ENCODE measurements around the gene PMEL. TPM values are rescaled to one million over a fixed set of nuclear protein-coding genes. Genes with fewer than 3 reads are reported as not detected.

Gene PMEL
- total and polyA plus RNA-seq, 2 of the 8 experiments (the other 6 are each of a cell fraction or from before 2014, with no cell fraction given), result 120 to 382 TPM

DNA sequence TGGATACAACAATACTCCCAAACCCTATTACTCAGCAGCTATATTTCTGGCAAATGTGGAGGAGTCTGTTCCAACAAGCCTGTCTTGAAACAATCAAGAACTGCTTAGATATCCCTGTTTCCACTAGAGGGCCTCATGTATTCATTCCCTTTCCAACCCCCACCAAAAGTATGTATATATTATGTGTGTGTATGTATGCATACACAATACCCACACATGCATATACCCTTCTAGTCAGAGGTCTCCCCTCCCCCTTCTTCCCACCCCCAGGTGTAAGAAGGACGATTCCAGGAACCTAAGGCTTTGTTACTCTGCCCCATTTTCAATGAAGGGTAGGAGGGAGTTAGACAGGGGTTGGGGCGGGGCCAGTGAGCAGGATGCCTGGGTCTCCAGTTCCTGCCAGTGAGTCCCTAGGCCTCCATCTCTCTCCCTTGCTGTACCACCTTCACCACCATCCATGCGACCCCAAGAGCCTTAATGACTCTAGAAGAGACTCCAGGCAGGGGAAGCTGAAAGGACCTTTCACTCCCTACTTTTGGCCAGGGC is 35.0 kb downstream of the PMEL start, which contains the start of gene DGKA (continued):
- TF ChIP-seq SIX5 (IDR thresholded peaks at IDR 0.05; ENCODE audit: low read depth, low read length), result no peak
- TF ChIP-seq, protein P1, sequence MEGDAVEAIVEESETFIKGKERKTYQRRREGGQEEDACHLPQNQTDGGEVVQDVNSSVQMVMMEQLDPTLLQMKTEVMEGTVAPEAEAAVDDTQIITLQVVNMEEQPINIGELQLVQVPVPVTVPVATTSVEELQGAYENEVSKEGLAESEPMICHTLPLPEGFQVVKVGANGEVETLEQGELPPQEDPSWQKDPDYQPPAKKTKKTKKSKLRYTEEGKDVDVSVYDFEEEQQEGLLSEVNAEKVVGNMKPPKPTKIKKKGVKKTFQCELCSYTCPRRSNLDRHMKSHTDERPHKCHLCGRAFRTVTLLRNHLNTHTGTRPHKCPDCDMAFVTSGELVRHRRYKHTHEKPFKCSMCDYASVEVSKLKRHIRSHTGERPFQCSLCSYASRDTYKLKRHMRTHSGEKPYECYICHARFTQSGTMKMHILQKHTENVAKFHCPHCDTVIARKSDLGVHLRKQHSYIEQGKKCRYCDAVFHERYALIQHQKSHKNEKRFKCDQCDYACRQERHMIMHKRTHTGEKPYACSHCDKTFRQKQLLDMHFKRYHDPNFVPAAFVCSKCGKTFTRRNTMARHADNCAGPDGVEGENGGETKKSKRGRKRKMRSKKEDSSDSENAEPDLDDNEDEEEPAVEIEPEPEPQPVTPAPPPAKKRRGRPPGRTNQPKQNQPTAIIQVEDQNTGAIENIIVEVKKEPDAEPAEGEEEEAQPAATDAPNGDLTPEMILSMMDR (IDR thresholded peaks at IDR 0.05; ENCODE audit: control extremely low read depth in 1 of 3, insufficient read depth in 1 of 3, low read depth in 1 of 3, low read length in 3 of 3), result peak in 2 of 3 experiments; percentile 28 to 61; a peak in 2 of 4 replicates
- no peak for TF ChIP-seq SIRT6 (IDR thresholded peaks at IDR 0.05; ENCODE audit: low read length)
- no peak for TF ChIP-seq KDM1A (IDR thresholded peaks at IDR 0.05; ENCODE audit: borderline replicate concordance, low read length)
- TF ChIP-seq CHD2 (IDR thresholded peaks at IDR 0.05; ENCODE audit: low read length), result no peak
- TF ChIP-seq GABPA (IDR thresholded peaks at IDR 0.05; ENCODE audit: borderline replicate concordance, insufficient read depth, low read length), result no peak
- peak in 1 of 2 experiments; percentile 9; a peak in 1 of 4 replicates for TF ChIP-seq SIN3A (conservative IDR thresholded peaks at IDR 0.05 in 1 of 2, IDR thresholded peaks at IDR 0.05 in 1 of 2; ENCODE audit: low read depth in 1 of 2, low read length in 2 of 2)
- TF ChIP-seq TCF12 (IDR thresholded peaks at IDR 0.05; ENCODE audit: low read depth, low read length), result no peak
- no peak for TF ChIP-seq JUND (IDR thresholded peaks at IDR 0.05; ENCODE audit: low read length)

All from H1 (cell line).